HG03039 (cell line): Measurements from ENCODE around the gene DPP10.

Experiments
- ATAC-seq: cut with Tn5 transposase; IDR thresholded peaks from one replicate; pipeline ENCODE4 v1.9.1; 2021; ENCODE audit warnings: mild to moderate bottlenecking, moderate library complexity; ENCODE audit not compliant: unreplicated experiment

DPP10 gene

DNA sequence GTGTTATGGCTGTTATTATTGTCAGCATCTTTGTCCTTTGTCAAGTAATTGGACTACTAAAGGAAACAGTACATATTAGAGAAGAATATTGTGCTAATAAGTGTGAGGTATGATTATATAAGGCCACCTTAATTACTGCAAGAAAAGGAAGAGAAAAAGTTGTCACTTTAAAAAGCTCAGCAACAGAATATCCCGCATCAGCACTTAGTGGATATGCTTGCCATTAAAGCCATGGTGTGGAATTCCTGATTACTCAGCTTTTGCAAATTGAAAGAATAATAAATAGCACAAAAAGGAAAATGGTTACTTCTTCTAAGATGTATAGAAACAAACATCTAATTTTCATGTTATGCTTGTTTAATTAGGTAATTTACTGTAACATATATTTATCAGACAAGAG, 347.5 kb downstream of the DPP10 start:
- ATAC-seq: no peak

DNA sequence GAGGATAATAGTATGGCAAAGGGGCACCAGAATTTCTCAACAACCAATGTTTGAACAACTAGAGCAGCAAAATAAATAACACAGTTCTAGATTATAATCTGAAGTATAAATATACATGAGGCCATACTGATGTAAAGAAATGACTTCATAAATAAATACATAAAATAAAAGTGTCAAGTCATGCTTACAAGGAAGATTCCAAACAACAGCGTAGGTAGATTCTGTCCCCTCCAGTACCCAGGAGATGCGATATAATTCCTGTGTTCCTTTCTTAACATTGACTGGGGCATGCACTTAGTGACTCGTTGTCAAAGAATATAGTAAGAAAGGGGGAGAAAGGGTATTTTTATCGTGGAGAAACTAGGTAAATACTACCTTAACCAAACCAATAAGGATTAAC, 355.1 kb downstream of the DPP10 start:
- no peak for ATAC-seq

DNA sequence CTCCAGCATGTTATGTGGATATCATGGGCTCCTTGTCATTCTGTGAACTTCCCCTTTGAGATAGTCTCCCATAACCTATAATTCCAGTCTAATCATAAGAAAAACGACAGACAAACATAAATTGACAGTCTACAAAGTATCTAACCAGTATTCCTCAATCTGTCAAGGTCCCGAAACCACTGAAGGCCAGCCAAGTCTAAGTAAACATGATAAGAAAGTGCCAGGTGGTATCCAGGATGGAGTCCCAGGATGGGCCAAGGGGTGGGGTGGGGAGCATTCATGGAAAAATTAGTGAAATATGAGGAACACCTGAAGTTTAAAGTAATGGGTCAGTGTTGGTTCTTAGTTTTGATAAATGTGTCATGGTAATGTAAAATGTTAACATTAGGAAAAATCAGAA, 355.5 kb downstream of the DPP10 start:
- ATAC-seq: no peak

DNA sequence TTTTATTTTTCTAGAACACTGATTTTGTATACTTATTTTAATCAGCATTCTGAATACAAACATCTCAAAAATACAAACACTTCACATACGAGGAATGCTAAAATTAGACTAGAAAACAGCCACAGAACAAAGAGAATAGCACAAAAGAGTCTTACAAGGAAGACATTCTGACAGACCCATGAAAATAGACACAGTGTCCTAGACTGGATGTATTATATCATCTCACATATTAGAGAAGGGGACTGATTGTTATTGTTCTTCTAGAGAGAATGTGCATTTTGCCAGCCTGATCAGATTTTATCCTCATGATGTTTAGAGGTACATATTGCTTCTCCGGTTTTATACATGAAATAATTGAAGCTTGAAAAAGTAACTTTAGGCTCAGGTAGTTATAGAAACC, 357.9 kb downstream of the DPP10 start:
- no peak for ATAC-seq

DNA sequence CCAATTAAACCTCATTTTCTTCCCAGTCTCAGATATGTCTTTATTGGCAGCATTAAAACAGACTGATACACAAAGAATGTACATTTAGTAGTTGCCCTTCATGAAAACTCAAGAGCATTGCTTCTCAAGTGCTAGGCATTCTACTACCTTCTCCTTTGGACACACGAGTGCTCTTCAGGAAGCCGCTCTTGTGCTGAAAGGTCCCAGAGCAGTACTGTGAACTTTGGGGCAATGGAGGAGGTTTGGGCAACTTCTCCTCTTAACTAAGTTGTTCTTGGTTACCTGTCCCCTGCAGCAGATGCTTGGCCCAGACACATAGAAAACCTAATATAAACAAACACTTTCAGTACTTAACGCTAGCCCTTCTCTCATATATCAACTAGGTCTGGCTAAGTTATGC, 362.8 kb downstream of the DPP10 start:
- no peak for ATAC-seq

DNA sequence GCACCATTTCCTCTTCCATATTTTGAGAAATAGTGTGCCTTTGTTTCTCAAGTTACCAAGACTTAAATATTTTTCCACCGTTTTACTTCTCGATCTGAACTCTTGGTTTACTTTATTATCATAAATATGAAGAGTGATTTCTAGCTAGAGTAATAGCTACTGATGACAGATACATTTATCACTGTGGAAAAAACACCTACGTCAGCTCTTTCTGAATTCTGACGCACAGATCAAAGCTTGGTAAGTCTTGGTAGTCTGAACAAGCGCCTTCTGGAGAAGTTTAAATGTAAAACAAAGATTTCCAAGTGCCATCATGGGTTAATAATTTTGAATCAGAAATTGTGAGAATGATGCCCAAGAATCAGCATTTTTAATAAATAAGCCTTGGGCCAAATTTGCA, 367.7 kb downstream of the DPP10 start:
- no peak for ATAC-seq

DNA sequence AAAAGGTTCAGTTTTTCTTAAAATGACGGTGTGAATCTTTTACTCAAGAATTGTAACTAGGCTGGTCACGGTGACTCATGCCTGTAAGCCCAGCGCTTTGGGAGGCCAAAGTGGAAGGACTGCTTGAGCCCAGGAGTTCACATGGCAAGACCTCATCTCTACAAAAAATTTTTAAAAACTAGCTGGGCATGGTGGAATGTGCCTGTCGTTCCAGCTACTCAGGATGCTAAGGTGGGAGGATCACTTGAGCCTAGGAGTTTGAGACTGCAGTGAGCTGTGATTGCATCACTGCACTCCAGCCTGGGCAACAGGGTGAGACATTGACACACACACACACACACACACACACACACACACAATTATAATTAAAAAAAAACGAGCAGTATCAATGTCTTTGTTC, 369.8 kb downstream of the DPP10 start:
- ATAC-seq: no peak

DNA sequence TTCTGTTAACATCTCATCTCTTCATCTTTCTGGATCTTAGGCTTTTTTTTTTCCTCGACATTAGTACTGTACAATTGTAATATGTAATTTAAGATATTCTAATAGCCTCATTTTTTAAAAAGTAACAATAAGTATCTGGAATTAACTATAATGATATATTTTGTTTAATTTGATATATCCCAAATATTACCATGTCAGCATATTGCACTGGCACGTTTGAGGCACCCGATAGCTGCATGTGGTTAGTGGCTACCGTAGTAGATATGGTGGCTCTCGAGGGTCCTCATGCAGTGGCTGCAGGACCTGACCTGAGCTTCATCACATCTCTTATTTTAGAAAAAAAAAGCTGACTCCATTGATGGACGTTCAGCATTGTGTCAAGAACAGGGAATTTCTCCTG, 371.9 kb downstream of the DPP10 start:
- ATAC-seq: no peak

DNA sequence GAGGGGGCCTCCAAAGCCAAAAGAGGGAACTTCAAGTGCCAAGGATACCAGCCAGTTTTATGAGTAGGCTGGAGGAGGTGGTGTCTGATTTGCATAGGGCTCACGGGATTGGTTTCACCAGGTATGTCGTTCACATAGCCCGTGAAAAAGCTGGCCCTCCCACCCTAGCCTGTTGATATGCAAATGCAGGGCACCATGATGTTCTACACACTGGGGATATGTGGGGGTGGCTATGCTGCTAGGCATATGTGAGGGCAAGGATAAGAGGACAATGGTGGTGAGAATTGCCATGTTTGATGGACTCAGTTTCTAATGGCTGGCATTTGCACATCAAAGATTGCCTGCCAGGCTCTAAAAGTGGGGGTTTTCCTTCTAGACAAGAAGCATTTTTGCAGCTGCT, 378.6 kb downstream of the DPP10 start:
- ATAC-seq: no peak

DNA sequence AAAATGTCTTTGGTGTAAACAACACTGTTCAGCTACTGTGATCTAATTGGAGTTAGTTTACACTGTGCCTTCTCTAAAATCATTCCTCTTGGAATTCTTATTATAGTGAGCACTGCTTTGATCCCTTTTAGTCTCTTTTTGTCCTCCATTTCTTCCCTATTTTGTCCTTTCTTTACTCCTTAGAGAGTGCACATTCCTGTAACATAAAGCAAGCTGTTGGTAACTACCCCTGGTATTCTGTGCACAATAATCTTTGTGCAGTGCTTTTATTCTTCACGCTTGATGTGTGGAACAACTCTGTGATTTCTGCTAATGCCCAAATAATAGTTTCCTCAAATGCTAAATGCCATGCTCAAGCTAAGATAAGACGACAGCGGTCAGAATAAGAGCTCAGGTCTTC, 401.5 kb downstream of the DPP10 start:
- no peak for ATAC-seq

DNA sequence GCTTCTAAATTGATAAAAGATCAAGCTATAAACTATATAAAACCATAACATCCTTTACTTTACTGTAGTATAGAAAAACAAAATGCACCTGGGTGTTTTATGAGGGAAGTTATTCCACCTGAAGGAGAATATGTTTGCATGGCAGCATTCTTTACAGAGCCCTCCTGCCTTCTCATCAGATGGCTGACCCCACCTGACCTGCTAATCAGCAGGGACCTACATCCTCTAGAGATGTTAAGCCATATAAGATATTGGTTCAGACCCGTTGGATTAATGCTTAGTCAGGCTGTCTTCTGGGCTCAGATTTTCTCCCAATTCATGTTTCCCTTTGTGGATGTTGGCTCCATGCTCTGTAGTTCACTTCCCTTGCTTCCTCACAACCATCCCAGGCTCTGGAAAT, 414.8 kb downstream of the DPP10 start:
- no peak for ATAC-seq

DNA sequence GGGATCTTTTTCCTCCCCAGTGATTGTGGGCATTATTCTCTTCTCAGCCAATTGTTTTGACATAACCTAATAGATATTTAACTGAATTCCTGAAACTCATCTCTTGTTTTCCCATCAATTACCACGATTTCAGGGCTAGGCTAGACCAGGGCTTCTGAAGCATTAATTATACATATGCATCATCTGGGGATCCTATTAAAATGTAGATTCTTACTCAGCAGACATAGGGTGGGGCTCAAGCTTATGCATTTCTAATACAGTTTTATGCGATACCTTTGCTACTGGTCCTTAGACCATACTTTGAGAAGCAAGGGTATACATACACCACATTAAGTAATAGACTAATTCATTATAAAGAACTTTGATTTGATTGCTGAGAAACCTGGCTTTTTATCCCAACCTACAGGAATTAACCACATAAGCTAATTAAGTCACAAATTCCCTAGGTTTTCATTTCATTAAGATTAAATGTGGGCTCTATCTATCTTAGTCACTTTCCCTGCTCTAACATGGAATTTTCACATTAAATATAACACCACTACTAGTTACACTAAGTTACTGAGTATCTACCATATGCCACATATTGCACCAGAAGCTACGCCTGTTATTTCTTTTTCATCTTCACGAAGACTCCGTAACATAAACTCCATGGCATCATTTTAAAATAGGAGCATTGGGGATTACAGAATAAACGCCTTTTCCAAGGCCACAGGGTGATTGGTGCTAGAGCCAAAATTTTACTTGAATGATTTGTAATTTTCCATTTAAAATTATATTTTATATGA, 417.5 kb downstream of the DPP10 start:
- no peak for ATAC-seq

DNA sequence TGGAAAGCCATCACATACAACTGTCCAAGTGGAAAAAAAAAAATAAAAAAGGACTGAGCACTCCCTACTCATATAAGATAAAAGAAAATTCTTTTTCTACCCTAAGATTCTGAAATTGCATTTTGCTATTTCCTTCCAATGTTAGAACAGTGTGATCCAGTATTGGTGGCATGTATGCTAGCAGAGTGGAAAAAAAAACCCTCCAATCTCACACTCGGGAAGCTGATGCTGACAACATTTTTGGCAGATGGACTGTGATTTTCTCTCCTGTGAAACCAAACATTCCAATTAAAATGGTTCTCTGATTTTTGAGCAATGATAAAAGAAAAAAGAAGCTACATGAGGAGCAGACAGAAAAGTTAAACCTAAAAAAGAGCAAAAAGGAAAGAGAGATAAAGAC, 419.8 kb downstream of the DPP10 start:
- no peak for ATAC-seq

DNA sequence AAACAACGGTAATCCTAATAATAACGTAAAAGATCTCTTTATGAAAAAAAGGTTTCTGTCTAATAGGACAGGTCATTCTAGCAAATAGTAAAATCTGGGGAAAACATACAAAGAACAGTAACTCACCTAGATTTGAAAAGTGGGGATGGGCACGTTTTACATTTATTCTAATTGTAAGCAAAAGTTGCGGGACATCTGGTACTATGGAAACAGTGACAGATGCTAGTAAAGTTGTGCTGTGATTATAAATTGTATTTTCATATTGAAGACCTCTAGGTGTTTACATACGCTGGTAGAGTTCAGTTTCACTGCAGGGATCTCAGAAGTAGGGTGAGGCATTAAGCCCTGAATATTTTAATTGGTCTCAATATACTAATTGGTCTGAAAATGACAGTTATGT, 422.5 kb downstream of the DPP10 start:
- no peak for ATAC-seq

DNA sequence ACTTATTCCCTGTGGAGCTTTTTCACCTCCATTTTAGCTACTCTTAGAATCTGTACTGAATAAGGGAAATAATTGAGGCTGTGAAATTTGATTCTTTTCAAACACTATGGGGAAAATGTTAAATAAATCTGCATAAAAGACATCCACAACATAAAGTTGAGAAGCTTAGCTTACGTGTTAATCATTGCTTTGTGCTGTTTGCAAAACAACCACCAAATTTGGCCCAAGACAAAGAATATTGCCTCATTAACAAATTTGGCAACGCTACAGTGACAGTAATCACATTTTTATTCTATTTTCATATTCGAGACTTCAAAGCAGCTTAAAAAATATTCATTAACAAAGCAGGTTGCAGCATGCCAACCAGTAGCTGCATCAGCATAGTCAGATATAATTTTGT, 437.6 kb downstream of the DPP10 start:
- ATAC-seq: no peak

DNA sequence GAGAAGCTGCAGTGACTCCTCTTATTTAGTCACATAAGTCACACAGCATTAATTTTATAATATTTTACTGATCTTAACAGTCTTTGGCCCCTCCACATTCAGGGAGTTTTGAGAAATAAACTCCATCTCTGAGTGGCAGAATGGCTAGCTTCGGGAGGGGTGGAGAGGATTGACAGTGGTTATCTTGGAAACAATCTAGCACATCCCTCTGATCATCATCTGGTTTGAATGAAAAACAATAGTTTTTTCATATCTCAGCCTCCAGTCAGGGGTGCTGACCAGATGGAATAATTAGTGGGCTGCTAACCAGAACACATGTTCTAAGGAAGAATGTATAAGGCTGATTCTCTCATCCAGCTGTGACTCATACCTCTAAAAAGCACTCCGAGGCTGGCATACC, 477.5 kb downstream of the DPP10 start:
- no peak for ATAC-seq

DNA sequence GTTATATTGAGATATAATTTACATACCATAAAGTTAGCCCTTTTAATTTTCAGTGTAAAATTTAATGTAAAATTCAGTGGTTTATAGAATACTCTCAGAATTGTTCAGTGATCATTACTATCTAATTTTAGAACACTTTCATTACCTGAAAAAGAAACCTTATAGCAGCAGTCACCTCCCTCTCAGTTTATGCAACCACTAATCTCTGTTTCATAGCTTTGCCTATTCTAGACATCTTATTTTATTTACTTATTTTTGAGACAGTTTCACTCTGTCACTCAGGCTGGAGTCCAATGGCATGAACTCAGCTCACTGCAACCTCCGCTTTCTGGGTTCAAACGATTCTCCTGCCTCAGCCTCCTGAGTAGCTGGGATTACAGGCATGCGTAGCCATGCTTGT, 479.6 kb downstream of the DPP10 start:
- ATAC-seq: no peak

DNA sequence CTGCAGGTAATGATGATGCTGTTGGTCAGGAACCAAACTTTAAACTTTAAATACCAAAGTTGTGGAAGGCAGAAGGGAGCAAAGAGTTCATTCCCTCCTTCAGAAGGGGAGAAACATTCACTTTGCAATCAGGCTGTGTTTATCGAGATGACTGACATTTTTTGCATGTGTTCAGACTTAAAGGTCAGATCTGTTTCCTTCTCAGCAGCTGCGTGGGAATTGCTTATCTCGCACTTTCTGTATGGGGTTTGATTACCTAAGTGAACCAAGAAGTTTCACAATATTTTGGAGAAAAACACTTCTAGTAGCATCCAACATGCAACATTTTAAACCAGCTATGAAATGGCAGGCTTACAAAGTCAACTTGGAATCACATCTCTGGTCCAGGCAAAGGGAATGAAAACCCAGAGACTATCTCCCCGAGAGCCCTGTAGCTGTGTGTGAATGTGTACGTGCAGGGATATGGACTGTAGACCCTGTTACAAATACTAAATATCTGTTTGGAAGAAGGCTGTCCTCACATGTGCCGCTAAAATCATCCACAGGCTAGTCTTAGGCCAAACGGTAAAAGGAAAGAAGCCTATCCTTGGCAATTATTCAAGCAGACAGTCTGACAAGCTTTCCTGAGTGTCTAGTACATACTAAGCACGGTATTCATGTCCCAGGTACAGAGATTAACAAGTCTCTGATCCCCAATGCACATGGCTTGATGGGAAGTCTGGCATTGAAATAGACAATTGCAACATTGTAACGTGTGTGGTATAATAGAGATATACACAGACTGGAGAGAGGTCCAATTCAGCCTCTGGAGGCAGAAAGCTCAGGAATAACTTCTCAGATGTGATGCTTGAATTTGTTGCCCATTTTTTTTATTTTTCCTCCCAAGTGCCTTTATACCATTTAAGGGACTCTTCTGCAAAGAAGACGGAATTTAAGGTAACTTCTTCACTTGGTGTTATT, 483.1 kb downstream of the DPP10 start:
- ATAC-seq: no peak

DNA sequence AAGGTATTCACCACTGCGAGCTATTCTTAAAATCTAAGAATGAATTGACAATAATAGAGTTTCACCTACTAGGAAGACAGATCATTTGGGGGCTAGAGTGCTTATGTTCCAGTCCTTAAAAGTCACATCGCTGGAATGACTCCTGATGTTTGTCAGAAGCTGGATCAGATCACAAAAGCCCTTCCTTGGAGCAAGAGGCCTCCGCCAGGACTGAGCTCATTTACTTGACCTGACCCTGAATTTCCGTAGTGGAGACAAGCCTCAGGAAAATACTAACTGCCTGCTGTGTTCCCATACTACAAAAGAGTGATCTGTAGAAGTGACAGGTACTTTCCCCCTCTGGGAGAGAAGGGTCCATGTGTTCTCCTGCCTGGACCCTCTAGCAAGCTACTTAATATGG, 483.9 kb downstream of the DPP10 start:
- ATAC-seq: no peak

DNA sequence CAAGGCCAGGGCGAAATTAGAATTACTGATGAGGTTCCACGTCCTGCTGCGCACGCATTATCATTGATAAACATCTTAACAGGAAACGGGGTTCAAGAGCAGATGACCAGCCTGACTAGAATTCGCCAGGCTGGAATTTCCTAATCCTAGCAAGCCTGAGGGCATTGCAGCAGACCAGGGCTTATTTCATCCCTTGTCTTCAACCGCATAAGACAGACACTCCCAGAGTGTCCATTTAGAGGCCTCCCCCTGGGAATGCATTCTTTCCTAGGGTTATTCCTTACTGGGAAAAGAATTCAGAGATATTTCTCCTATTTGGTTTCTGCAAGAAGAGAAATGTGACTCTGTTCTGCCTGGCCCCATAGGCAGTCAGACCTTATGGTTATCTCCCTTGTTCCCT, 486.8 kb downstream of the DPP10 start:
- ATAC-seq: no peak

DNA sequence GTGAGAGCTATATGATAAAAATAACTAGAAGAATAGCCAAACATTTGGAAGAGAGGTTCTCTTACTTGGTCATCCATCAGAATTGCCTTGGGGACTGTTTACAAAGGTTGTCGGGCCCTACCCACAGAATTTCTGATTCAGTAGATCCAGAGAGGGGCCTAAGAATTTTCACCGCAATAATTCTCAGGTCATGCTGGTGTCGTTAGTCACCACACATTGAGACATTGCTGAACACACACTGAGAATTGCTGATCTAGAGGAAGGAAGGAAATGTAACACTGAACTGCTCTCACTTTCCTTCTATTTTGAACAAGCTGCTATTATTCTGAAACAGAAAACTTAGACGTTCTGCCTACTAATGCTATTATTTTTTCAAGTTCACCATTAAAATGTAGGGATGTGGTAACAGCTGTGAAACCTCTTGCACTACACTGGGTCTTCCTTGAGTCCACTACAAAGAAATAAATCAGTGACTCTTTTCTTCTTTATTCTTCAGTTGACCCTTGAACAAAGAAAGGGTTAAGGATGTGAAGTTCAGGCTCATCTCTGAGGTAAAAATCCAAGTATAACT, 491.3 kb downstream of the DPP10 start:
- no peak for ATAC-seq

DNA sequence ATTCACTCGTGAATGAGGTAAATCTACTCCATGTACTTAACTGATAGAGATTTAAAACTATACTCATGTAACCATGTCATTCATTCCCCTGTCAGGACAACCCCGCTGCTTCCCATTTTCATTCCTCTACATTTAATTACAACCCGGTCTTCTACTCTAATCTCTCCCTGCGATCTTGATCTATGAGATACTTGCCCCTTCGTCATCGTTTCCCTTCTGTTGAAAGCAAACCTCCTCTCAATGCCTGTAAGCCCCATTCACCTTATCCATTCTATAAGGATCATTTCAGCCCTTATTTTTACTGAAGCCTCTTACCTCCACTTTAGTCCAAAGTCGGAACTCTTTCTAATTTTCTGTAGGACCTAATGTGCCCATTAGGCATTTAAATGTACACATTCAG, 492.6 kb downstream of the DPP10 start:
- no peak for ATAC-seq
